H1 (cell line): ENCODE results near the gene FCN2. TPM values are rescaled to one million over a fixed set of nuclear protein-coding genes. Genes with fewer than 3 reads are reported as not detected.

Experiments
- CTCF ChIA-PET: fragments of 300-600 bp; sonication (Branson Sonifier 250); formaldehyde crosslinking; loops from one replicate; lab custom pipeline; 2021; ENCODE audit not compliant: partially characterized antibody; lab: Charles Lee
- POLR2A ChIA-PET: fragments of 300-600 bp; sonication (Branson Sonifier 250); formaldehyde crosslinking; loops from one replicate; lab custom pipeline; 2021; ENCODE audit warnings: inconsistent platforms; ENCODE audit not compliant: partially characterized antibody; lab: Charles Lee
- DNase-seq, 2 experiments: peaks; one replicate each; pipeline versions ENCODE4 v3.0.0 to v3.0.0-alpha.2; 2010 to 2022; ENCODE audit warnings: low spot score in 2 of 2, low read depth in 1 of 2, mixed read lengths in 1 of 2
- FAIRE-seq: peaks from 2 replicates; lab custom pipeline; 2011; peaks lifted over from hg19 to GRCh38; lab: Jason Lieb, UNC
- H2AFZ ChIP-seq: 2 replicates; pipeline ENCODE4 v1.8.1; 2012; ENCODE audit warnings: low read length, inconsistent platforms
- H2AK5ac ChIP-seq: 2 replicates; pipeline ENCODE4 v1.6.1; 2013; ENCODE audit warnings: low read depth, low read length
- H2BK120ac ChIP-seq: replicated peaks from 2 replicates; pipeline ENCODE3; 2013; ENCODE audit warnings: low read depth, low read length, inconsistent platforms
- H2BK12ac ChIP-seq: 2 replicates; pipeline ENCODE4 v1.6.1; 2013; ENCODE audit warnings: low read depth, low read length
- H2BK15ac ChIP-seq: 2 replicates; pipeline ENCODE4 v1.6.1; 2013; ENCODE audit warnings: low read length
- H2BK20ac ChIP-seq: 2 replicates; pipeline ENCODE4 v1.6.1; 2013; ENCODE audit warnings: low read length
- H2BK5ac ChIP-seq: 2 replicates; pipeline ENCODE4 v1.6.1; 2013; ENCODE audit warnings: low read depth, low read length
- H3K14ac ChIP-seq: 2 replicates; pipeline ENCODE4 v1.6.1; 2013; ENCODE audit warnings: inconsistent platforms; ENCODE audit not compliant: insufficient read length
- H3K18ac ChIP-seq: 2 replicates; pipeline ENCODE4 v1.6.1; 2013; ENCODE audit warnings: low read length; ENCODE audit errors: extremely low read depth
- H3K23ac ChIP-seq: 2 replicates; pipeline ENCODE4 v1.6.1; 2013; ENCODE audit warnings: inconsistent platforms; ENCODE audit not compliant: insufficient read length
- H3K23me2 ChIP-seq: 2 replicates; pipeline ENCODE4 v1.6.1; 2013; ENCODE audit warnings: low read depth, low read length
- H3K27ac ChIP-seq: 2 replicates; pipeline ENCODE4 v1.6.1; 2011; ENCODE audit warnings: low read depth, low read length, inconsistent platforms
- H3K27me3 ChIP-seq, 4 experiments: replicated peaks in 1 of 4; 1 replicate in 1 of 4; 2 replicates in 3 of 4; pipeline versions ENCODE4 v1.6.1 to v1.8.1; 2011 to 2013; ENCODE audit warnings: low read length in 3 of 4, mild to moderate bottlenecking in 3 of 4, inconsistent platforms in 2 of 4, mixed read lengths in 2 of 4, moderate library complexity in 1 of 4; ENCODE audit not compliant: control insufficient read depth in 3 of 4, insufficient read depth in 3 of 4; ENCODE audit errors: extremely low read depth in 1 of 4
- H3K36me3 ChIP-seq, 4 experiments: 2 replicates each; pipeline versions ENCODE4 v1.6.1 to v1.8.1; 2011 to 2013; ENCODE audit warnings: mild to moderate bottlenecking in 4 of 4, low read length in 3 of 4, moderate library complexity in 2 of 4, control low read depth in 1 of 4, inconsistent platforms in 1 of 4; ENCODE audit not compliant: insufficient read depth in 4 of 4, control insufficient read depth in 2 of 4
- H3K4ac ChIP-seq: replicated peaks from 2 replicates; pipeline ENCODE3; 2013; ENCODE audit warnings: low read length, low read depth, mixed read lengths, inconsistent platforms; ENCODE audit not compliant: insufficient read length
- H3K4me1 ChIP-seq, 4 experiments: replicated peaks in 1 of 4; 1 replicate in 1 of 4; 2 replicates in 3 of 4; pipeline versions ENCODE4 v1.6.1 to v1.8.1; 2011 to 2013; ENCODE audit warnings: low read length in 3 of 4, inconsistent platforms in 2 of 4, mixed read lengths in 1 of 4; ENCODE audit not compliant: insufficient read depth in 4 of 4, control insufficient read depth in 3 of 4
- H3K4me2 ChIP-seq, 2 experiments: 2 replicates each; pipeline versions ENCODE4 v1.6.1 to v1.8.1; 2011 to 2013; ENCODE audit warnings: low read depth in 2 of 2, low read length in 2 of 2, control low read depth in 1 of 2, inconsistent platforms in 1 of 2, mild to moderate bottlenecking in 1 of 2; ENCODE audit not compliant: insufficient read depth in 1 of 2
- H3K4me3 ChIP-seq, 4 experiments: fragments of 200-600, 300-600 bp in 1 of 4; sonication (generic), shearing (Covaris generic), sonication (Bioruptor Twin) in 1 of 4; 2 replicates each; pipeline versions ENCODE4 v1.5.1 to v1.8.1; 2011 to 2016; ENCODE audit warnings: low read length in 4 of 4, low read depth in 3 of 4, control low read depth in 2 of 4, inconsistent platforms in 2 of 4, mild to moderate bottlenecking in 2 of 4, mixed read lengths in 1 of 4, moderate library complexity in 1 of 4; ENCODE audit not compliant: insufficient read depth in 2 of 4; ENCODE audit errors: extremely low read depth in 1 of 4
- H3K56ac ChIP-seq: replicated peaks from 2 replicates; pipeline ENCODE3; 2013; ENCODE audit warnings: low read depth, mild to moderate bottlenecking, mixed read lengths, low read length, inconsistent platforms; ENCODE audit not compliant: insufficient read length
- H3K79me1 ChIP-seq: 2 replicates; pipeline ENCODE4 v1.6.1; 2013; ENCODE audit warnings: low read depth, low read length, control low read depth
- H3K79me2 ChIP-seq, 2 experiments: 2 replicates each; pipeline versions ENCODE4 v1.6.1 to v1.8.1; 2012 to 2013; ENCODE audit warnings: low read length in 2 of 2, mild to moderate bottlenecking in 2 of 2, inconsistent platforms in 1 of 2; ENCODE audit not compliant: insufficient read depth in 2 of 2, control insufficient read depth in 1 of 2
- H3K9ac ChIP-seq, 4 experiments: replicated peaks in 1 of 4; 1 replicate in 1 of 4; 2 replicates in 3 of 4; pipeline versions ENCODE4 v1.6.1 to v1.8.1; 2011 to 2013; ENCODE audit warnings: low read depth in 3 of 4, low read length in 3 of 4, control low read depth in 2 of 4, mild to moderate bottlenecking in 2 of 4, moderate library complexity in 2 of 4, inconsistent platforms in 1 of 4; ENCODE audit errors: extremely low read depth in 1 of 4
- H3K9me3 ChIP-seq, 2 experiments: 2 replicates each; pipeline versions ENCODE4 v1.6.1 to v1.8.1; 2012 to 2013; ENCODE audit warnings: mild to moderate bottlenecking in 2 of 2, moderate library complexity in 2 of 2, control low read depth in 1 of 2, inconsistent platforms in 1 of 2, low read depth in 1 of 2, low read length in 1 of 2, mixed read lengths in 1 of 2; ENCODE audit not compliant: insufficient read depth in 2 of 2
- H4K20me1 ChIP-seq, 2 experiments: replicated peaks in 1 of 2; 2 replicates each; pipeline versions ENCODE3 to v1.8.1; 2011 to 2013; ENCODE audit warnings: inconsistent platforms in 2 of 2, low read length in 2 of 2, mild to moderate bottlenecking in 1 of 2; ENCODE audit not compliant: insufficient read depth in 2 of 2, control insufficient read depth in 1 of 2
- H4K5ac ChIP-seq: 2 replicates; pipeline ENCODE4 v1.6.1; 2013; ENCODE audit warnings: low read length, low read depth, mixed read lengths, inconsistent platforms; ENCODE audit not compliant: insufficient read length
- H4K8ac ChIP-seq: 2 replicates; pipeline ENCODE4 v1.8.0; 2013; ENCODE audit warnings: mild to moderate bottlenecking, moderate library complexity, low read length, inconsistent platforms; ENCODE audit not compliant: insufficient read depth; ENCODE audit errors: extremely low read depth
- H4K91ac ChIP-seq: replicated peaks from 2 replicates; pipeline ENCODE3; 2013; ENCODE audit warnings: low read length, mixed read lengths, inconsistent platforms; ENCODE audit not compliant: insufficient read length
- ATF3 ChIP-seq: IDR thresholded peaks from 2 replicates; pipeline ENCODE4 v1.6.1; 2011; ENCODE audit warnings: low read depth, mild to moderate bottlenecking, low read length; ENCODE audit not compliant: insufficient read depth
- CBX5 ChIP-seq: fragments of 300-800, 300-1000 bp; sonication (generic); IDR thresholded peaks from 2 replicates; pipeline ENCODE4 v1.7.1; 2016; ENCODE audit warnings: antibody characterized with exemption, low read length, low read depth
- EGR1 ChIP-seq: IDR thresholded peaks from 2 replicates; pipeline ENCODE4 v1.6.1; 2011; ENCODE audit warnings: low read depth, low read length, borderline replicate concordance
- PHF8 ChIP-seq: fragments of 200-600 bp; sonication (generic); conservative IDR thresholded peaks from 2 replicates; pipeline ENCODE4 v1.7.1; 2012; ENCODE audit warnings: low read depth, mild to moderate bottlenecking, inconsistent platforms, low read length, moderate library complexity
- POU5F1 ChIP-seq: IDR thresholded peaks from 2 replicates; pipeline ENCODE4 v1.6.1; 2011; ENCODE audit warnings: low read depth, mild to moderate bottlenecking, low read length, moderate library complexity
- SP1 ChIP-seq: IDR thresholded peaks from 2 replicates; pipeline ENCODE4 v1.6.1; 2011; ENCODE audit warnings: low read depth, low read length
- SP2 ChIP-seq: IDR thresholded peaks from 2 replicates; pipeline ENCODE4 v1.6.1; 2012; ENCODE audit warnings: mild to moderate bottlenecking, low read length, inconsistent platforms
- SP4 ChIP-seq: IDR thresholded peaks from 2 replicates; pipeline ENCODE4 v1.6.1; 2012; ENCODE audit warnings: low read length, inconsistent platforms
- SRF ChIP-seq: IDR thresholded peaks from 2 replicates; pipeline ENCODE4 v1.6.1; 2011; ENCODE audit warnings: mild to moderate bottlenecking, low read depth, low read length, moderate library complexity
- TBP ChIP-seq: IDR thresholded peaks from 2 replicates; pipeline ENCODE4 v1.6.1; 2011; ENCODE audit warnings: low read depth, low read length, improper control_type of control experiment
- TCF12 ChIP-seq: IDR thresholded peaks from 2 replicates; pipeline ENCODE4 v1.6.1; 2011; ENCODE audit warnings: low read depth, mild to moderate bottlenecking, low read length
- ZNF274 ChIP-seq: IDR thresholded peaks from 2 replicates; pipeline ENCODE4 v1.7.0; 2012; ENCODE audit warnings: low read length, borderline replicate concordance; ENCODE audit errors: extremely low read depth
- WGBS, 2 experiments: shearing (Covaris generic) in 1 of 2; methylation state at CpG; one replicate each; pipeline versions ENCODE4 v1.1.6 to v1.1.7; 2013 to 2015; ENCODE audit warnings: low lambda C conversion rate in 2 of 2, mixed read lengths in 2 of 2, inconsistent platforms in 1 of 2, low coverage in 1 of 2, missing lambda C conversion rate in 1 of 2; ENCODE audit not compliant: insufficient replicate concordance in 2 of 2, insufficient coverage in 1 of 2, insufficient read length in 1 of 2; ENCODE audit errors: extremely low coverage in 1 of 2, missing lambda C conversion rate in 1 of 2; 5-methylcytosine and 5-hydroxymethylcytosine counted together
- polyA plus RNA-seq, 7 experiments: library from polyadenylated mRNA; depleted of rRNA in 3 of 7; stranded (reverse) in 5 of 7; unstranded in 2 of 7; fragments of >200 nt in 5 of 7; fragments of 200-250 nt in 2 of 7; gene quantifications; 1 replicate in 5 of 7; 2 replicates in 1 of 7; 4 replicates in 1 of 7; pipeline versions ENCODE4 v1.2.1 to v1.2.3, GENCODE V29; 2011 to 2013; ENCODE audit warnings: missing spikeins in 2 of 7, mixed read lengths in 2 of 7
- total RNA-seq: library from RNA; stranded (reverse); fragmentation: NEBNext Ultra II Directional; extraction: Animal tissue kit (Norgen Biotek cat#: 25700); gene quantifications from 2 replicates; pipeline ENCODE4 v1.2.1, GENCODE V29; 2021

FCN2 gene
- total and polyA plus RNA-seq, 2 of the 8 experiments (the other 6 are each of a cell fraction or from before 2014, with no cell fraction given): not detected

- H3K79me2 ChIP-seq: no peaks in the 10 kb centered on the region
- no peak for TF ChIP-seq CBX5
- TF ChIP-seq POU5F1: no peak
- TF ChIP-seq TBP: no peak
- no peak for TF ChIP-seq TCF12
- no peak for TF ChIP-seq PHF8
- TF ChIP-seq SP2: no peak
- no peak for TF ChIP-seq SRF
- TF ChIP-seq ZNF274: no peak
- no peak for TF ChIP-seq SP1
- TF ChIP-seq ATF3: no peak
- TF ChIP-seq EGR1: no peak
- TF ChIP-seq SP4: no peak
- TF ChIP-seq, all 59 proteins: peak for 0
- H2AFZ ChIP-seq: no peak overlapping the region
- no peak overlapping the region for H2BK120ac ChIP-seq
- 68% methylated on average over 2 of the region's 2 CpGs; no CpG with 5 or more reads in 1 of the 2 experiments for WGBS, 2 experiments
- H3K27ac ChIP-seq: no peak overlapping the region
- H4K5ac ChIP-seq: no peak overlapping the region
- no peak overlapping the region for H4K8ac ChIP-seq
- H4K91ac ChIP-seq: no peak overlapping the region
- H3K4me1 ChIP-seq: no peaks in the 10 kb centered on the region
- no peaks in the 10 kb centered on the region for H3K27me3 ChIP-seq
- H2BK20ac ChIP-seq: no peak overlapping the region
- H3K9me3 ChIP-seq: peaks cover 11 to 14% of the 10 kb centered on the region in 2 experiments; a peak in 3 of 4 replicates
- no peak overlapping the region for H3K4me3 ChIP-seq
- POLR2A ChIA-PET: no interaction called here
- no peak overlapping the region for H3K23ac ChIP-seq
- no peak overlapping the region for H3K18ac ChIP-seq
- no peaks in the 10 kb centered on the region for H3K36me3 ChIP-seq
- H3K56ac ChIP-seq: no peak overlapping the region
- no peaks in the 10 kb centered on the region for H3K79me1 ChIP-seq
- H3K4me2 ChIP-seq: no peak overlapping the region
- no peak overlapping the region for H3K4ac ChIP-seq
- no peak overlapping the region for H2BK12ac ChIP-seq
- CTCF ChIA-PET: no interaction called here
- H3K23me2 ChIP-seq: no peaks in the 10 kb centered on the region
- no peak overlapping the region for H2BK15ac ChIP-seq
- 0 out of 7 replicates have a peak overlapping the region, but pooled peaks of 1 of the 4 experiments have one; percentile 22 for H3K9ac ChIP-seq
- H4K20me1 ChIP-seq: no peaks in the 10 kb centered on the region
- FAIRE-seq (no peak), DNase-seq (no peak)
- H2AK5ac ChIP-seq: no peak overlapping the region
- H3K14ac ChIP-seq: no peak overlapping the region
- no peak overlapping the region for H2BK5ac ChIP-seq
Observed at GRCh38 chr9:134898319-134898718, 17.7 kb downstream of the FCN2 start.
